MG63 (cell line): ENCODE results near the gene PRKAR2B. TPM values are rescaled to one million over a fixed set of nuclear protein-coding genes. Genes with fewer than 3 reads are reported as not detected.
A peak's percentile ranks its signal among the peaks of the same experiment; 100 is the strongest.

Source experiments
- DNase-seq: peaks from one replicate; pipeline ENCODE4 v3.0.0-alpha.2; 2020
- H3K27me3 ChIP-seq: fragments of 250-450 bp; sonication (Bioruptor Pico); 2 replicates; pipeline ENCODE4 v1.5.1; 2020; ENCODE audit warnings: mild to moderate bottlenecking, moderate library complexity
- H3K36me3 ChIP-seq: fragments of 250-450 bp; sonication (Bioruptor Pico); 2 replicates; pipeline ENCODE4 v1.5.1; 2020; ENCODE audit warnings: mild to moderate bottlenecking, moderate library complexity
- H3K4me3 ChIP-seq: fragments of 250-450 bp; sonication (Bioruptor Pico); 2 replicates; pipeline ENCODE4 v1.5.1; 2020; ENCODE audit warnings: mild to moderate bottlenecking, moderate library complexity
- H3K9me3 ChIP-seq: fragments of 250-450 bp; sonication (Bioruptor Pico); 2 replicates; pipeline ENCODE4 v1.5.1; 2020; ENCODE audit warnings: mild to moderate bottlenecking, moderate library complexity
- total RNA-seq: library from RNA; depleted of rRNA; stranded (reverse); fragments of >200 nt; shearing (Covaris generic); gene quantifications from 2 replicates; pipeline ENCODE4 v1.2.3, GENCODE V29; 2014; ENCODE audit warnings: low replicate concordance

Gene PRKAR2B
- total RNA-seq, 1 experiment from 2014 or later, result 1.3 TPM

GRCh38 chr7:107170051-107170915 lies 125.8 kb downstream of the PRKAR2B start:
- H3K36me3 ChIP-seq, result no peaks in the 10 kb centered on the region
- H3K27me3 ChIP-seq, result no peaks in the 10 kb centered on the region
- H3K9me3 ChIP-seq, result no peaks in the 10 kb centered on the region
- no peak for DNase-seq
- peak overlapping the region; percentile 77 for H3K4me3 ChIP-seq

- DNase-seq, result no peak
- Histone ChIP-seq H3K27me3 (no peaks in the 10 kb centered on the region), H3K36me3 (no peaks in the 10 kb centered on the region), H3K9me3 (no peaks in the 10 kb centered on the region), H3K4me3 (no peak overlapping the region)
These were observed 127.0 kb downstream of the PRKAR2B start for GRCh38 chr7:107171496-107171895.

- no peaks in the 10 kb centered on the region for H3K9me3 ChIP-seq
- H3K4me3 ChIP-seq, result no peak overlapping the region
- no peak for DNase-seq
- no peaks in the 10 kb centered on the region for H3K36me3 ChIP-seq
- H3K27me3 ChIP-seq, result no peaks in the 10 kb centered on the region
These were observed 127.9 kb downstream of the PRKAR2B start for GRCh38 chr7:107172276-107173032.

- no peaks in the 10 kb centered on the region for H3K9me3 ChIP-seq
- H3K4me3 ChIP-seq, result no peak overlapping the region
- DNase-seq, result no peak
- no peaks in the 10 kb centered on the region for H3K27me3 ChIP-seq
- no peaks in the 10 kb centered on the region for H3K36me3 ChIP-seq
These were observed 128.7 kb downstream of the PRKAR2B start for GRCh38 chr7:107173191-107173590.

GRCh38 chr7:107173691-107174406 lies 129.3 kb downstream of the PRKAR2B start:
- no peak overlapping the region for H3K4me3 ChIP-seq
- H3K9me3 ChIP-seq, result no peaks in the 10 kb centered on the region
- no peak for DNase-seq
- no peaks in the 10 kb centered on the region for H3K36me3 ChIP-seq
- H3K27me3 ChIP-seq, result no peaks in the 10 kb centered on the region

GRCh38 chr7:107179326-107180164 lies 135.0 kb downstream of the PRKAR2B start:
- Histone ChIP-seq H3K36me3 (no peaks in the 10 kb centered on the region), H3K27me3 (no peaks in the 10 kb centered on the region), H3K4me3 (no peak overlapping the region), H3K9me3 (no peaks in the 10 kb centered on the region)
- DNase-seq, result peak; percentile 4

GRCh38 chr7:107180378-107180777 lies 135.9 kb downstream of the PRKAR2B start:
- DNase-seq, result peak; percentile 54
- Histone ChIP-seq H3K27me3 (no peaks in the 10 kb centered on the region), H3K9me3 (no peaks in the 10 kb centered on the region), H3K4me3 (no peak overlapping the region), H3K36me3 (no peaks in the 10 kb centered on the region)

GRCh38 chr7:107181172-107181571 lies 136.7 kb downstream of the PRKAR2B start:
- Histone ChIP-seq H3K27me3 (no peaks in the 10 kb centered on the region), H3K36me3 (no peaks in the 10 kb centered on the region), H3K4me3 (no peak overlapping the region), H3K9me3 (no peaks in the 10 kb centered on the region)
- no peak for DNase-seq

GRCh38 chr7:107185716-107186115 lies 141.2 kb downstream of the PRKAR2B start:
- DNase-seq, result no peak
- Histone ChIP-seq H3K9me3 (no peaks in the 10 kb centered on the region), H3K27me3 (no peaks in the 10 kb centered on the region), H3K4me3 (no peak overlapping the region), H3K36me3 (peaks cover 4% of the 10 kb centered on the region; the same call in 1 of the 2 replicates)

GRCh38 chr7:107186240-107186639 lies 141.7 kb downstream of the PRKAR2B start:
- DNase-seq, result no peak
- H3K9me3 ChIP-seq, result no peaks in the 10 kb centered on the region
- no peak overlapping the region for H3K4me3 ChIP-seq
- peaks cover 4% of the 10 kb centered on the region; the same call in 1 of the 2 replicates for H3K36me3 ChIP-seq
- H3K27me3 ChIP-seq, result no peaks in the 10 kb centered on the region

GRCh38 chr7:107187774-107188173 lies 143.3 kb downstream of the PRKAR2B start:
- no peaks in the 10 kb centered on the region for H3K27me3 ChIP-seq
- no peak overlapping the region for H3K4me3 ChIP-seq
- peaks cover 4% of the 10 kb centered on the region; the same call in 1 of the 2 replicates for H3K36me3 ChIP-seq
- H3K9me3 ChIP-seq, result no peaks in the 10 kb centered on the region
- no peak for DNase-seq

GRCh38 chr7:107190090-107190489 lies 145.6 kb downstream of the PRKAR2B start:
- no peak overlapping the region for H3K4me3 ChIP-seq
- no peaks in the 10 kb centered on the region for H3K9me3 ChIP-seq
- no peak for DNase-seq
- H3K27me3 ChIP-seq, result no peaks in the 10 kb centered on the region
- peaks cover 4% of the 10 kb centered on the region; the same call in 1 of the 2 replicates for H3K36me3 ChIP-seq

- Histone ChIP-seq H3K9me3 (no peaks in the 10 kb centered on the region), H3K4me3 (no peak overlapping the region), H3K27me3 (no peaks in the 10 kb centered on the region), H3K36me3 (no peaks in the 10 kb centered on the region)
- DNase-seq, result no peak
These were observed 149.5 kb downstream of the PRKAR2B start for GRCh38 chr7:107194052-107194451.

- Histone ChIP-seq H3K9me3 (no peaks in the 10 kb centered on the region), H3K27me3 (no peaks in the 10 kb centered on the region), H3K4me3 (no peak overlapping the region), H3K36me3 (no peaks in the 10 kb centered on the region; the same call in 1 of the 2 replicates)
- DNase-seq, result no peak
These were observed 152.5 kb downstream of the PRKAR2B start for GRCh38 chr7:107196834-107197610.

- Histone ChIP-seq H3K4me3 (no peak overlapping the region), H3K36me3 (no peaks in the 10 kb centered on the region; the same call in 1 of the 2 replicates), H3K9me3 (no peaks in the 10 kb centered on the region), H3K27me3 (no peaks in the 10 kb centered on the region)
- DNase-seq, result peak; percentile 3
These were observed 157.4 kb downstream of the PRKAR2B start for GRCh38 chr7:107201795-107202450.
